GM12874 (cell line): Measurements from ENCODE around the gene GH2.

Source experiments
- CTCF ChIP-seq: IDR thresholded peaks from 2 replicates; pipeline ENCODE4 v1.5.1; 2011; ENCODE audit warnings: low read depth, mild to moderate bottlenecking, control low read depth, low read length, moderate library complexity; ENCODE audit not compliant: insufficient read depth

The GH2 gene

GRCh38 chr17:63859257-63859656 is 22.5 kb downstream of the GH2 start:
- TF ChIP-seq CTCF = no peak

GRCh38 chr17:63855185-63855584 is 26.6 kb downstream of the GH2 start:
- TF ChIP-seq CTCF = no peak

GRCh38 chr17:63854709-63855108 is 27.0 kb downstream of the GH2 start:
- TF ChIP-seq CTCF = no peak

- no peak for TF ChIP-seq CTCF
These were observed 28.5 kb downstream of the GH2 start for GRCh38 chr17:63853260-63853659.

GRCh38 chr17:63850401-63850800 is 31.3 kb downstream of the GH2 start:
- TF ChIP-seq CTCF = no peak

GRCh38 chr17:63848834-63849689 is 32.7 kb downstream of the GH2 start:
- peak; percentile 88 for TF ChIP-seq CTCF

GRCh38 chr17:63847525-63848249 is 34.1 kb downstream of the GH2 start:
- TF ChIP-seq CTCF = no peak
